NT2/D1 (cell line): ENCODE data around the gene ZNF800.

Experiments used
- SUZ12 ChIP-seq: IDR thresholded peaks from 2 replicates; pipeline ENCODE4 v1.6.1; 2011; ENCODE audit not compliant: insufficient read length, insufficient read depth; ENCODE audit errors: extremely low read depth
- YY1 ChIP-seq: IDR thresholded peaks from 2 replicates; pipeline ENCODE4 v1.6.1; 2011; ENCODE audit not compliant: insufficient read length, insufficient read depth
- ZNF274 ChIP-seq: IDR thresholded peaks from 2 replicates; pipeline ENCODE4 v1.6.1; 2011; ENCODE audit warnings: mild to moderate bottlenecking, low read depth, low read length

DNA sequence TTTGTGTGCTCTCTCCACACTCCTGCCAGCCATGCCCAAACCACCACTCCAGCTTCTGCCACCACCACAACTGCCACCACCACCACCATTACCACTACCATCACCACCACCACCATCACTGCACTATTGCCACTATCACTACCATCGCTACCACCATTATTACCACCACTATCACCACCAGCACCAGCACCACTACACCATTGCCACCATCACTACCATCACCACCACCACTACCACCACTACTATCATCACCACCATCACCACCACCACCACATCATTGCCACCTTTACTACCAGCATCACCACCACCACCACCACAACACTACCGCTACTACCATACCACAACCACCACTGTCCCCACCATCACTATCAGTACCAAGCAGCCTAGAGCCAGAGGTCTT, 26.0 kb upstream of the ZNF800 start:
- TF ChIP-seq ZNF274 (no peak), SUZ12 (no peak), YY1 (no peak)
